ENCODE measurements around the gene TNNI3K.

Gene TNNI3K

DNA sequence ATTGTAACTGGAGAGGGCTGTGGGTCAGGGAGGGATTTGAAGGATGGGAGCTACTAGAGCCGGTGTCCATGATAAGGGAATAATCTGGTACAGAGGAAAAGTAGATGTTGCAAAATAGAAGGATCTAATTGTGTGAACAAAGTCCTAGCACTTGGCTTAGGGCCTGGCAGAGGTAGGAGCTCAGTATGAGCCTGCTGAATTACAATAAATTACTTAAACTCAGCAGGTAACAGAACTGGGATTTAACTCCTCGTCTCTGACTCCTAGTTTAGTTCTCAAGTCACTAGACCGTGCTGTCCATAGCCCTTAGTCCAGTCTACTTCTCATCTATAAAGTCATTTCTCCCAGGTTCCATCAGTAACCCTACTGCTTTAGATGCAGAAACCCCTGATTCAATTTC lies 157.0 kb downstream of the TNNI3K start:
- no peak for TF ChIP-seq GATA2 (IDR thresholded peaks at IDR 0.05; ENCODE audit: low read depth, low read length)

- TF ChIP-seq GATA3 (IDR thresholded peaks at IDR 0.05; ENCODE audit: low read depth, low read length): peak; percentile 59
- peak; percentile 93 for TF ChIP-seq GATA2 (IDR thresholded peaks at IDR 0.05; ENCODE audit: low read depth, low read length)
These were observed 157.7 kb downstream of the TNNI3K start for GRCh38 chr1:74392840-74393239.

GRCh38 chr1:74395571-74395970 lies 160.4 kb downstream of the TNNI3K start:
- TF ChIP-seq GATA2 (IDR thresholded peaks at IDR 0.05; ENCODE audit: low read depth, low read length): no peak
- TF ChIP-seq GATA3 (IDR thresholded peaks at IDR 0.05; ENCODE audit: low read depth, low read length): no peak

- TF ChIP-seq GATA2 (IDR thresholded peaks at IDR 0.05; ENCODE audit: low read depth, low read length): no peak
- no peak for TF ChIP-seq GATA3 (IDR thresholded peaks at IDR 0.05; ENCODE audit: low read depth, low read length)
These were observed 161.3 kb downstream of the TNNI3K start for GRCh38 chr1:74396462-74396861.

DNA sequence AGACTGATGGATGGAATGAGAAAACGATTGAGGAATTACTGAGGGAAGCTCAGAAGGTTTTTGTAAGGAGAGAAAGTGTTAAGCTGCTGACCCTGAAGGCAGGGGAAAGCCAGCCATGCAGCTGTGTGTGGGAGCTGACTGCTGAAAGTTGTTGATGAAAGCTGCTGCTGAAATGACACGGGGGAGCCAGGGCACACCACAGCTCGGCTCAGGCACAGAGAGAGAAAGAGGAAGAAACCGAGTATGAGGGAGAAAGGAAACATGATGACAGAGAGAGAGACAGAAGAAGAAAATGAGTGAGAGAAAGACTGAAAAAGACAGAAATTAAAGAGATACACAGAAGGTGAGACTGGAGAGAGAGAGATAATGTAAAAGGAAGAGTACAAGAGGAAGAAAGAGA lies 161.7 kb downstream of the TNNI3K start:
- TF ChIP-seq GATA2 (IDR thresholded peaks at IDR 0.05; ENCODE audit: low read depth, low read length) (no peak), GATA3 (IDR thresholded peaks at IDR 0.05; ENCODE audit: low read depth, low read length) (no peak)

DNA sequence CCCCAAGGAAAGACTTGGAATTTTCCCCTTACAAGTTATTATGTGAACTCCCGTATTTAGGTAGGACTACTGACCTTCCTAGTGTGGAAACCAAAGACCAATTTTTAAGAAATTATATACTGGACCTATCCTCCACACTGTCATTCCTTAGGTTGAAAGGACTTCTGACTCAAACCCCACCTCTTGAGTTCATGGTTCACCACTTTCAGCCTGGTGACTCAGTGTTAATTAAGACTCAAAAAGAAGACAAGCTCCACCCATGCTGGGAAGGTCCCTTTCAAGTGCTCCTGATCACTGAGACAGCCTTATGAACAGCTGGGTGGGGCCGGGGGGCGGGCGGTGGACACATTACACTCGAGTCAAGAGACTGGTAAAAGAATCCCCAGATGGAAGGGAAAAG lies 164.1 kb downstream of the TNNI3K start:
- no peak for TF ChIP-seq GATA2 (IDR thresholded peaks at IDR 0.05; ENCODE audit: low read depth, low read length)
- TF ChIP-seq GATA3 (IDR thresholded peaks at IDR 0.05; ENCODE audit: low read depth, low read length): no peak

DNA sequence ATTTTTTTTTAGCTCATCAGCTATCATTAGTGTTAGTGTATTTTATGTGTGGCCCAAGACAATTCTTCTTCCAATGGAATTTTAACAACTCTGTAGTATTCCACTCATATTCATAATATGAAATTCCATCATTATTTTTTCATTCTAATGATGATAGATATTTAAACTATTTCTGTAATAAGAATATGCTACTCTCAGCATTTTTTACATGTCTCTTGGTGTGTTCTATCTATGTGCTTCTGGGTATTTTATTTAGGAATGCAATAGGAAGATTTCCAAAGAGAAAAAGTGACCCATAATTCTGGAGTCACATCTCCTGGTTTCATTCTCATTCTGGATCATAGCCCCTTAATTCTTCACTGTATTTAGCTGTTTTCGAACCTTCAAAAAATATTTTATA lies 167.7 kb downstream of the TNNI3K start:
- TF ChIP-seq GATA3 (IDR thresholded peaks at IDR 0.05; ENCODE audit: low read depth, low read length): no peak
- TF ChIP-seq GATA2 (IDR thresholded peaks at IDR 0.05; ENCODE audit: low read depth, low read length): no peak

DNA sequence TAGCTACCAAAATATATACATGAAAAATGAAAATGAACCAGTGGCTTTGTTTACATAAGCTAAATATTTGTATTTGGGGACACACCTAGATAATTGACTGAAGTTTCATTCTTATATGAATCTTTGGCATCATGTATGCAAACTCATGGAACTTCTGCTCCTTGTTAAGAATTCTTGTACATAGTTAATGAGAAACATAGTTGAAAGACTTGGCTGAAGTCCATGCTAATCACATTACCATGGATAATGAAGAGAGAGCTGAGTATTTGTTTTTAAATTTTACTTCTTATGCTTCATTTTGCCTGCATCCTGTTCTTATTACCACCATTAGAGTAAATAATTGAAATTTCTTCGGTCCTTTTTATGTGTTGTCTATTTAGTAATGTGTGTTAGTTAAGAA lies 168.4 kb downstream of the TNNI3K start:
- no peak for TF ChIP-seq GATA2 (IDR thresholded peaks at IDR 0.05; ENCODE audit: low read depth, low read length)
- TF ChIP-seq GATA3 (IDR thresholded peaks at IDR 0.05; ENCODE audit: low read depth, low read length): no peak

DNA sequence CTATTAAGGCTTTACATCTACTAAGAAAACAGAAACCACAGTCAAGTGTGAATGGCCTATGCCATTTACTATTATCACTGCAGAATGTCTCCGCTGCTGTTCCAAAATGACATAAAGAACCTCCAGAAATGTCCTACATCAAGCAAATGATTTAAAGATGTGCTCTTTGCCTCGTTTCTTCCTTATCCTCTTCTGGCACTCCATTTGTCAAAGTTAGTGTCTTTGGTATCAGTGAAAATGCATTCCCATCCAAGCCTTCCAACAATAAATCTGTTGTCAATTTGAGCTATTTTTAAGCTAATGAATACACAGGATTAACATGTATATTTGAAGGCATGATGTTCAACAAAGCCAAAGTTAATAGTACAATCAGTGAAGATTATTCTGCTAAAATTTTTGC lies 171.6 kb downstream of the TNNI3K start:
- no peak for TF ChIP-seq GATA3 (IDR thresholded peaks at IDR 0.05; ENCODE audit: low read depth, low read length)
- no peak for TF ChIP-seq GATA2 (IDR thresholded peaks at IDR 0.05; ENCODE audit: low read depth, low read length)

GRCh38 chr1:74407902-74408301 lies 172.7 kb downstream of the TNNI3K start:
- TF ChIP-seq GATA3 (IDR thresholded peaks at IDR 0.05; ENCODE audit: low read depth, low read length): no peak
- TF ChIP-seq GATA2 (IDR thresholded peaks at IDR 0.05; ENCODE audit: low read depth, low read length): no peak

GRCh38 chr1:74412244-74412643 lies 177.1 kb downstream of the TNNI3K start:
- no peak for TF ChIP-seq GATA3 (IDR thresholded peaks at IDR 0.05; ENCODE audit: low read depth, low read length)
- TF ChIP-seq GATA2 (IDR thresholded peaks at IDR 0.05; ENCODE audit: low read depth, low read length): no peak

DNA sequence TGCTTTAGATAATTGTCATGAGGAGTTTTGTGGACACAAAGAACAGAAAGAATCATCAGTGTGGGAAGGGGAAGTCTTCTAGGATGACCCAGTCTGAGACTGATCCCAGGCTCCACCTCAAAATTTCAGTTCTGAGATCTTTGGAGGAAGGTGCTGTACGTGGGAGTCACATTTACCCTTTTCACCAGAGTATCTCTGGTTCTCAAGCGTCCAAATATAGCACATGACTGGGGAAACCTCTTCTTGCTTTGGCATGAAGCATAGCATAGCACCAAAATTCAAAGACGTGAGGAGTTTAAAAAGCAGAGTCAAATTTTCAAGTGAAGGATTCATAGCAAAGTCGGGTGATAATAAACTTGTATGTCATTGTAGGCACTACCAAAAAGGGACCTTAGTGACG lies 180.7 kb downstream of the TNNI3K start:
- TF ChIP-seq GATA3 (IDR thresholded peaks at IDR 0.05; ENCODE audit: low read depth, low read length): no peak
- TF ChIP-seq GATA2 (IDR thresholded peaks at IDR 0.05; ENCODE audit: low read depth, low read length): no peak

GRCh38 chr1:74419611-74420010 lies 184.4 kb downstream of the TNNI3K start:
- TF ChIP-seq GATA2 (IDR thresholded peaks at IDR 0.05; ENCODE audit: low read depth, low read length) (no peak), GATA3 (IDR thresholded peaks at IDR 0.05; ENCODE audit: low read depth, low read length) (no peak)

DNA sequence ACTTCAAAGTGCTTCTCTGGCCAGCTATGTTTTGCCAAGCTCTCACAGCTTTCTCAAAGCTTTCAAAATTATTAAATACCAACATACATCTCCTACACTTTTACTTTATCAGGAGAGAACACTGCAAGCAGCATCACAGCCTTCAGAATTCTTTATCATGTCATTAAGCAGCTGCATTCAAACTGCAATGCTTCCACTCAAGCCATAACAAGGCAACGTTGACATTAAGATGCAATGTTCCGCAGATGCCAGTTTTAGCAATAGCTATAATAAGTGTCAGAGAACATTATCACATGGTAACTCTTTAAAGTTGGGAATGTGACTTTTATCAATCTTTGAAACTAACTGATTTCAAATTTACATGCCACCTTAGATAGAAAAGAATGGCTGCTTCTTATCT lies 185.3 kb downstream of the TNNI3K start:
- no peak for TF ChIP-seq GATA2 (IDR thresholded peaks at IDR 0.05; ENCODE audit: low read depth, low read length)
- TF ChIP-seq GATA3 (IDR thresholded peaks at IDR 0.05; ENCODE audit: low read depth, low read length): no peak

DNA sequence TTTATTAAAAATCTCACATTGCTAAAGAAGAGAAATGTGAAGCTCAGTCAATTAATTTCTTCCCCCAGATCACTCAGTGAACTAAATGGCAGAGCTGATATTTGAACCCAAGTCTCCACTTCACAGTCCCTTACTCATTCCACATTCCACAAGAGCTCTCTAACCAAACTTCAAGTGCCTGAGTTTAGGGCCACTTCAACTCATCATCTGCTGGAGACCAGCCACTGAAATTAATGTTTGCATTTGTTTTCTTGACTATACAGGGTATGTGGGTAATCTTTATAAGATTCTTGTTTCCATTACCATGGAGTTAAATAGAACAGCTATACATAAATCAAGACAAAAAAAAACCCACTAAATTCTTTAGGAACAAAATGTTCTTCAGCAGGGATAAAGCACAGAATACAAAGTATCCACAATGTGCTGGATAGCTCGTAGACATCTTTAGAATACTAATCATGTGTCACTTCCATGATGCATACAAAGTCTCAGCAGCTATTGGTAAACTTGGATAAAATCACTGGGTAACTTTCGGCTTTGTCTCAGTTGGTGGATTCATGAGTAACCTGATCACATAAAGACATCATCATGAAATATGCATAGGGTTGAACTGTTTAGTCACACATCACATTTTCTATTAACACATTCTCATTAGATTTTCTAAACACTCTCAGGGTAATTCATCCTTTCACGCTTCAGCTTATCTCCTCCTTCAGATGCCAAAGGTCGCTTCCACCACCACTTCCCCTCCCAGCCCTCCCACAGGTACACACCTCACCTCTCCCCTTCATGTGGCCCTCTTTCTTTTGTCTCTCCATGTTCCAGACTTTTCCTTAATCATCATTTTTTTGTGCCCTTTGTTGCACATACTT lies 187.5 kb downstream of the TNNI3K start:
- no peak for TF ChIP-seq GATA2 (IDR thresholded peaks at IDR 0.05; ENCODE audit: low read depth, low read length)
- TF ChIP-seq GATA3 (IDR thresholded peaks at IDR 0.05; ENCODE audit: low read depth, low read length): no peak

Measured in SH-SY5Y (cell line).